Hematopoietic multipotent progenitor cell (in vitro differentiated cells): Measurements from ENCODE around the gene TSFM. TPM values are rescaled to one million over a fixed set of nuclear protein-coding genes. Genes with fewer than 3 reads are reported as not detected.

Source experiments
- DNase-seq, 3 donors: peaks; one replicate each; pipeline ENCODE4 v3.0.0-alpha.2; 2011 to 2015; ENCODE audit warnings: low read depth in 2 of 3, low spot score in 2 of 3
- small RNA-seq: library from RNA; depleted of rRNA; stranded (forward); fragments of <200 nt; gene quantifications from one replicate; pipeline ENCODE3, GENCODE V24; 2012
- total RNA-seq: library from RNA; depleted of rRNA; stranded (reverse); fragments of >200 nt; gene quantifications from one replicate; pipeline ENCODE4 v1.2.3, GENCODE V29; 2012

Gene TSFM
- total RNA-seq, 1 donor = 15.6 TPM

- DNase-seq = peak; percentile 74 to 93 (median 92)
These were observed 64.2 kb downstream of the TSFM start, which contains the start of gene CTDSP2 for GRCh38 chr12:57846577-57847319. TSS of gene CTDSP2 (minus strand) at chr12:57846729. CDS start at chr12:57846435, 294 bp downstream.

Small RNA genes lying within 50 kb of the gene (small RNA-seq; reads per million reads assigned to genes)
- gene MIR26A2 (72.8 reads per million, percentile 97 among the genes with 10 or more reads in this experiment), gene RNU6-1083P (not detected)

Other genes starting within 250 kb of the TSFM start
- 117 TPM for gene DCTN2, start 235.6 kb upstream of the TSFM start, total RNA-seq
- gene KIF5A, start 232.7 kb upstream of the TSFM start, total RNA-seq = 1.3 TPM
- gene PIP4K2C, start 191.6 kb upstream of the TSFM start, total RNA-seq = 10.0 TPM
- 32.9 TPM for gene DTX3, start 178.0 kb upstream of the TSFM start, total RNA-seq
- gene ARHGEF25, start 171.4 kb upstream of the TSFM start, total RNA-seq = 1.3 TPM
- 0.81 TPM for gene B4GALNT1, start 149.6 kb upstream of the TSFM start, total RNA-seq
- gene OS9, start 88.7 kb upstream of the TSFM start, total RNA-seq = 268 TPM
- gene AGAP2, start 44.0 kb upstream of the TSFM start, total RNA-seq = 82.9 TPM
- gene TSPAN31, start 37.7 kb upstream of the TSFM start, total RNA-seq = 41.7 TPM
- gene CDK4, start 30.5 kb upstream of the TSFM start, total RNA-seq = 194 TPM
- 12.4 TPM for gene MARCHF9, start 27.7 kb upstream of the TSFM start, total RNA-seq
- gene CYP27B1, start 15.7 kb upstream of the TSFM start, total RNA-seq = 3.2 TPM
- gene METTL1, start 10.7 kb upstream of the TSFM start, total RNA-seq = 8.6 TPM
- gene EEF1AKMT3, start 10.2 kb upstream of the TSFM start, total RNA-seq = 8.9 TPM
- gene AVIL, start 35.9 kb downstream of the TSFM start, total RNA-seq = 1.1 TPM
- gene CTDSP2, start 63.9 kb downstream of the TSFM start, total RNA-seq = 159 TPM
- 27.7 TPM for gene ATP23, start 158.8 kb downstream of the TSFM start, total RNA-seq